PC-3 (cell line): ENCODE results near the gene NUP62. TPM values are rescaled to one million over a fixed set of nuclear protein-coding genes. Genes with fewer than 3 reads are reported as not detected.
"Not testable (repeated sequence)": the region's sequence is repeated elsewhere in the genome, so short reads cannot be mapped to it uniquely, and the experiment has no call there.

ENCODE experiments used
- ATAC-seq: fragments of 200-7000 bp; cut with Tn5 transposase; 2 replicates; pipeline ENCODE4 v1.9.1; 2020; ENCODE audit warnings: mild to moderate bottlenecking, moderate library complexity
- BruUV-seq: library from RNA; stranded (reverse); fragments of 400-500 nt; replicated peaks from 2 replicates; lab custom pipeline; 2021; lab: Mats Ljungman, UMichigan
- CTCF ChIA-PET: fragments of 300-600 bp; sonication (Branson Sonifier 250); formaldehyde crosslinking; loops from one replicate; lab custom pipeline; 2022; ENCODE audit warnings: antibody characterized with exemption; lab: Charles Lee
- POLR2A ChIA-PET: fragments of 300-600 bp; sonication (Branson Sonifier 250); formaldehyde crosslinking; loops from one replicate; lab custom pipeline; 2022; ENCODE audit warnings: antibody characterized with exemption; ENCODE audit not compliant: unreplicated experiment; lab: Charles Lee
- DNase-seq: peaks from one replicate; pipeline ENCODE4 v3.0.0-alpha.2; 2015
- H2AFZ ChIP-seq: fragments of 300-600 bp; sonication (generic); 2 replicates; pipeline ENCODE4 v1.6.0; 2016; ENCODE audit warnings: antibody characterized with exemption, low read length
- H3F3A ChIP-seq: fragments of 300-600 bp; sonication (generic); one replicate; pipeline ENCODE4 v1.6.0; 2017; ENCODE audit warnings: antibody characterized with exemption, low read length, control low read depth, mild to moderate bottlenecking; ENCODE audit not compliant: unreplicated experiment
- H3K27ac ChIP-seq: fragments of 300-600 bp; sonication (generic); 2 replicates; pipeline ENCODE4 v1.5.1; 2016; ENCODE audit warnings: mild to moderate bottlenecking, low read length
- H3K27me3 ChIP-seq: fragments of 300-600 bp; sonication (generic); 2 replicates; pipeline ENCODE4 v1.6.1; 2016; ENCODE audit warnings: low read length, mixed read lengths
- H3K36me3 ChIP-seq: fragments of 300-600 bp; sonication (generic); 2 replicates; pipeline ENCODE4 v1.6.1; 2016; ENCODE audit warnings: low read depth, mixed run types, low read length, mixed read lengths
- H3K4me1 ChIP-seq: fragments of 300-600 bp; sonication (generic); 2 replicates; pipeline ENCODE4 v1.5.1; 2016; ENCODE audit warnings: low read length; ENCODE audit not compliant: insufficient read depth
- H3K4me2 ChIP-seq: fragments of 300-600 bp; sonication (generic); 2 replicates; pipeline ENCODE4 v1.6.0; 2016; ENCODE audit warnings: low read length
- H3K4me3 ChIP-seq: fragments of 300-600 bp; sonication (generic); 2 replicates; pipeline ENCODE4 v1.5.1; 2016; ENCODE audit warnings: mild to moderate bottlenecking, low read length, mixed read lengths
- H3K79me2 ChIP-seq: fragments of 300-600 bp; sonication (generic); 2 replicates; pipeline ENCODE4 v1.6.1; 2017; ENCODE audit warnings: low read length, mixed read lengths
- H3K9ac ChIP-seq: fragments of 300-600 bp; sonication (generic); 2 replicates; pipeline ENCODE4 v1.6.0; 2016; ENCODE audit warnings: mild to moderate bottlenecking, low read length
- H3K9me2 ChIP-seq: fragments of 300-600 bp; sonication (generic); replicated peaks from 2 replicates; pipeline ENCODE4 v1.6.1; 2016; ENCODE audit warnings: mixed run types, low read length, mixed read lengths
- H3K9me3 ChIP-seq: fragments of 300-600 bp; sonication (generic); 2 replicates; pipeline ENCODE4 v1.6.1; 2016; ENCODE audit warnings: low read length, mixed read lengths
- H4K20me1 ChIP-seq: fragments of 300-600 bp; sonication (generic); 2 replicates; pipeline ENCODE4 v1.6.1; 2016; ENCODE audit warnings: low read length, mixed read lengths
- CTCF ChIP-seq: fragments of 300-600 bp; sonication (generic); conservative IDR thresholded peaks from 2 replicates; pipeline ENCODE4 v1.5.1; 2017; ENCODE audit warnings: antibody characterized with exemption, low read depth, mild to moderate bottlenecking, low read length
- EZH2 ChIP-seq: fragments of 300-600 bp; sonication (generic); IDR thresholded peaks from one replicate; pipeline ENCODE4 v1.6.1; 2017; ENCODE audit warnings: antibody characterized with exemption, mild to moderate bottlenecking, low read length; ENCODE audit not compliant: unreplicated experiment
- EZH2phosphoT487 ChIP-seq: fragments of 300-600 bp; sonication (generic); IDR thresholded peaks from 2 replicates; pipeline ENCODE4 v1.6.1; 2018; ENCODE audit warnings: mild to moderate bottlenecking, antibody characterized with exemption, low read length, borderline replicate concordance
- intact Hi-C: fragments of 100-400 bp; cut with micrococcal nuclease; formaldehyde crosslinking; loops from 2 replicates; pipeline ENCODE4 v1.9.0; 2023
- total RNA-seq: library from RNA; depleted of rRNA; stranded (reverse); fragments of >200 nt; gene quantifications from 2 replicates; pipeline ENCODE4 v1.2.3, GENCODE V29; 2014

Gene NUP62
- total RNA-seq, 1 experiment from 2014 or later, result 129 TPM

GRCh38 chr19:49958596-49958995 lies 29.3 kb upstream of the NUP62 start:
- H3K36me3 ChIP-seq, POLR2A ChIA-PET, ATAC-seq, H3K79me2 ChIP-seq, H3K9me2 ChIP-seq, H3K4me1 ChIP-seq, H3K9me3 ChIP-seq, BruUV-seq, intact Hi-C loops, H3K4me3 ChIP-seq, H3K9ac ChIP-seq, DNase-seq, H3K27ac ChIP-seq, H4K20me1 ChIP-seq, H2AFZ ChIP-seq, H3F3A ChIP-seq, CTCF ChIA-PET, H3K4me2 ChIP-seq: not testable (repeated sequence)
- H3K27me3 ChIP-seq, result peaks cover 11% of the 10 kb centered on the region; the same call in 1 of the 2 replicates

GRCh38 chr19:49958144-49958543 lies 28.8 kb upstream of the NUP62 start:
- H3K9ac ChIP-seq, H3K9me2 ChIP-seq, intact Hi-C loops, BruUV-seq, CTCF ChIA-PET, H3K36me3 ChIP-seq, DNase-seq, H2AFZ ChIP-seq, H3K4me2 ChIP-seq, H4K20me1 ChIP-seq, H3K79me2 ChIP-seq, H3K4me3 ChIP-seq, H3F3A ChIP-seq, H3K9me3 ChIP-seq, H3K4me1 ChIP-seq, ATAC-seq, POLR2A ChIA-PET, H3K27ac ChIP-seq: not testable (repeated sequence)
- H3K27me3 ChIP-seq, result peaks cover 16% of the 10 kb centered on the region; the same call in 1 of the 2 replicates

GRCh38 chr19:49957262-49957915 lies 28.1 kb upstream of the NUP62 start:
- no peaks in the 10 kb centered on the region for H3K9me2 ChIP-seq
- no peaks in the 10 kb centered on the region for H3K9me3 ChIP-seq
- no peaks in the 10 kb centered on the region for H3K4me1 ChIP-seq
- H3K9ac ChIP-seq, result no peak overlapping the region
- H3K27me3 ChIP-seq, result peaks cover 20% of the 10 kb centered on the region; the same call in 1 of the 2 replicates
- DNase-seq (no peak), ATAC-seq (no peak)
- no peak overlapping the region for H3K4me2 ChIP-seq
- H3K27ac ChIP-seq, result no peak overlapping the region
- BruUV-seq, result no TSS peak
- POLR2A ChIA-PET, result interaction anchor here (0.6 kb wide), 1 partner anchor 372 kb away, joined by 7 read pairs; the partner anchor contains the start of gene KCNC3
- H2AFZ ChIP-seq, result no peak overlapping the region
- H3K4me3 ChIP-seq, result no peak overlapping the region
- intact Hi-C loops, result no loop called here
- CTCF ChIA-PET, result interaction anchor here (0.8 kb wide), 1 partner anchor 18 kb away, joined by 3 read pairs; no protein-coding TSS in a partner anchor
- H3K79me2 ChIP-seq, result no peaks in the 10 kb centered on the region
- H4K20me1 ChIP-seq, result no peaks in the 10 kb centered on the region
- no peaks in the 10 kb centered on the region for H3K36me3 ChIP-seq
- TF ChIP-seq CTCF, result no peak
- TF ChIP-seq EZH2, result no peak
- no peak for TF ChIP-seq EZH2phosphoT487
- no peaks in the 10 kb centered on the region for H3F3A ChIP-seq
